Ovary (tissue), 9 donors: ENCODE results near the gene IGSF9. TPM values are rescaled to one million over a fixed set of nuclear protein-coding genes. Genes with fewer than 3 reads are reported as not detected.

Source experiments
- DNase-seq, 5 donors: peaks; one replicate each; pipeline ENCODE4 v3.0.0-alpha.2; 2019 to 2020
- H3K27ac ChIP-seq, 2 donors: fragments of 200-600 bp; one replicate each; pipeline versions ENCODE4 v1.5.1 to v1.8.0; 2019 to 2022
- H3K27me3 ChIP-seq: fragments of 200-600 bp; one replicate; pipeline ENCODE4 v1.8.0; 2022
- H3K36me3 ChIP-seq: fragments of 200-600 bp; sonication (generic); one replicate; pipeline ENCODE4 v1.5.1; 2019
- H3K4me1 ChIP-seq: one replicate; pipeline ENCODE4 v1.8.1; 2013; ENCODE audit warnings: mild to moderate bottlenecking, moderate library complexity; ENCODE audit not compliant: insufficient read depth
- H3K4me3 ChIP-seq: fragments of 200-600 bp; sonication (generic); one replicate; pipeline ENCODE4 v1.5.1; 2017
- H3K9me3 ChIP-seq, 2 donors: fragments of 200-600 bp in 1 of 2; sonication (generic) in 1 of 2; one replicate each; pipeline versions ENCODE4 v1.5.1 to v1.8.1; 2013 to 2019; ENCODE audit warnings: mild to moderate bottlenecking in 1 of 2, moderate library complexity in 1 of 2
- CTCF ChIP-seq, 3 donors: fragments of 450-650 bp in 2 of 3; fragments of 200-600 bp in 1 of 3; IDR thresholded peaks; one replicate each; pipeline versions ENCODE4 v1.5.1 to v1.8.0; 2016 to 2022; ENCODE audit warnings: antibody characterized with exemption in 3 of 3, mild to moderate bottlenecking in 1 of 3
- EP300 ChIP-seq: sonication (generic); formaldehyde crosslinking; IDR thresholded peaks from one replicate; pipeline ENCODE4 v1.6.1; 2017; ENCODE audit warnings: antibody characterized with exemption
- POLR2A ChIP-seq: fragments of 450-650 bp; IDR thresholded peaks from one replicate; pipeline ENCODE4 v1.6.1; 2017; ENCODE audit warnings: antibody characterized with exemption, mild to moderate bottlenecking, moderate library complexity
- WGBS, 3 donors: extraction: QIAGEN DNeasy Blood & Tissue Kit in 1 of 3; methylation state at CpG; one replicate each; pipeline versions ENCODE4 v1.1.5 to v1.1.7; 2013 to 2017; 5-methylcytosine and 5-hydroxymethylcytosine counted together
- intact Hi-C, 4 donors: fragments of 100-400 bp; cut with DNase I; formaldehyde crosslinking; loops; one replicate each; pipeline versions ENCODE4 v1.11.0 to v1.15.1; 2022 to 2023
- polyA plus RNA-seq, 2 donors: library from polyadenylated mRNA; stranded (reverse); fragments of 200-250 nt in 1 of 2; fragments of 350-450 nt in 1 of 2; fragmentation: Illumina TruSeq in 1 of 2; extraction: RNeasy Lipid Tissue Mini Kit (QIAGEN cat#74804) in 1 of 2; gene quantifications; one replicate each; pipeline ENCODE4 v1.2.3, GENCODE V29; 2013 to 2014
- total RNA-seq, 7 donors: library from RNA; depleted of rRNA in 2 of 7; stranded (reverse); fragments of >200 nt in 2 of 7; fragmentation: NEBNext Ultra II Directional in 3 of 7; extraction: Animal tissue kit (Norgen Biotek cat#: 25700) in 3 of 7; gene quantifications; one replicate each; pipeline versions ENCODE4 v1.1.0 to v1.2.4, GENCODE V29; 2016 to 2023
- donor health status: DM: no; HTN: no; CAD: no; lungs with moderate emphysema.
- donor health status: DM: no; HTN: no; CAD: no.
- donor health status: Bipolar disorder and iron deficiency.
- donor health status: DM: yes; HTN: yes; CAD: no.
- donor health status: DM: no; HTN: no; CAD: no.
- donor health status: DM: yes; HTN: yes; CAD: no.

IGSF9 gene
- total and polyA plus RNA-seq, 9 donors: 0.10 to 14.0 (median 1.3) TPM

- H3K36me3 ChIP-seq: no peaks in the 10 kb centered on the region
- H3K9me3 ChIP-seq: no peaks in the 10 kb centered on the region
- no peak overlapping the region for H3K27ac ChIP-seq
- no peaks in the 10 kb centered on the region for H3K4me1 ChIP-seq
- no peak for TF ChIP-seq EP300
- TF ChIP-seq POLR2A: no peak
- TF ChIP-seq CTCF (IDR thresholded peaks at IDR 0.05): no peak
- DNase-seq: no peak
- H3K4me3 ChIP-seq: no peak overlapping the region
- H3K27me3 ChIP-seq: no peaks in the 10 kb centered on the region
- intact Hi-C loops: loop anchor here in 1 of 4 donors (5.0 kb wide), 1 partner anchor 87 kb away; the partner anchor contains the start of gene FCRL6
- 87 to 91% (median 91%) methylated on average over 4 of the region's 4 CpGs for WGBS, 3 donors
These were observed 56.2 kb downstream of the IGSF9 start for GRCh38 chr1:159889202-159889601.

GRCh38 chr1:159884296-159884695 lies 61.1 kb downstream of the IGSF9 start:
- no peak overlapping the region for H3K4me3 ChIP-seq
- TF ChIP-seq CTCF (IDR thresholded peaks at IDR 0.05) (no peak), POLR2A (no peak), EP300 (no peak)
- H3K9me3 ChIP-seq: no peaks in the 10 kb centered on the region
- intact Hi-C loops: no loop called here
- H3K4me1 ChIP-seq: no peaks in the 10 kb centered on the region
- H3K36me3 ChIP-seq: no peaks in the 10 kb centered on the region
- no peak overlapping the region for H3K27ac ChIP-seq
- no peak for DNase-seq
- 76 to 79% (median 77%) methylated on average over 8 of the region's 8 CpGs for WGBS, 3 donors
- H3K27me3 ChIP-seq: no peaks in the 10 kb centered on the region

GRCh38 chr1:159883134-159883533 lies 62.3 kb downstream of the IGSF9 start:
- WGBS, 3 donors: 62 to 80% (median 64%) methylated on average over 3 to 4 of the region's 4 CpGs
- DNase-seq: no peak
- H3K27me3 ChIP-seq: no peaks in the 10 kb centered on the region
- no peaks in the 10 kb centered on the region for H3K36me3 ChIP-seq
- H3K4me3 ChIP-seq: no peak overlapping the region
- H3K27ac ChIP-seq: no peak overlapping the region
- TF ChIP-seq POLR2A (no peak), EP300 (no peak), CTCF (IDR thresholded peaks at IDR 0.05) (no peak)
- no peaks in the 10 kb centered on the region for H3K4me1 ChIP-seq
- intact Hi-C loops: no loop called here
- H3K9me3 ChIP-seq: no peaks in the 10 kb centered on the region

GRCh38 chr1:159882527-159882862 lies 62.9 kb downstream of the IGSF9 start:
- TF ChIP-seq POLR2A (no peak), CTCF (IDR thresholded peaks at IDR 0.05) (no peak), EP300 (no peak)
- WGBS, 3 donors: 73 to 84% (median 77%) methylated on average over 2 of the region's 2 CpGs
- intact Hi-C loops: no loop called here

More at GRCh38 chr1:159882527-159882862, 62.9 kb downstream of the IGSF9 start:
- no peak for DNase-seq
- no peaks in the 10 kb centered on the region for H3K9me3 ChIP-seq
- no peak overlapping the region for H3K4me3 ChIP-seq
- no peaks in the 10 kb centered on the region for H3K4me1 ChIP-seq
- H3K36me3 ChIP-seq: no peaks in the 10 kb centered on the region
- no peak overlapping the region for H3K27ac ChIP-seq
- H3K27me3 ChIP-seq: no peaks in the 10 kb centered on the region
